Stimulated activated CD8-positive, alpha-beta memory T cell treated with anti-CD3 and anti-CD28 coated beads, Interleukin-12 subunit alpha, Interleukin-12 subunit beta, amount 100 ng/mL, for 1 hour (primary cell): Measurements from ENCODE around the gene FAM13A.
"Not testable (repeated sequence)": the region's sequence is repeated elsewhere in the genome, so short reads cannot be mapped to it uniquely, and the experiment has no call there.

Source experiments
- DNase-seq: peaks from one replicate; pipeline ENCODE4 v3.0.0-alpha.2; 2020; ENCODE audit warnings: low read depth

The FAM13A gene

GRCh38 chr4:88897180-88897579, 159.8 kb downstream of the FAM13A start:
- DNase-seq, result no peak

- DNase-seq, result no peak
Measured at GRCh38 chr4:88893961-88894360, 163.0 kb downstream of the FAM13A start.

- DNase-seq, result no peak
Measured at GRCh38 chr4:88892646-88893045, 164.3 kb downstream of the FAM13A start.

- no peak for DNase-seq
Measured at GRCh38 chr4:88891636-88892035, 165.3 kb downstream of the FAM13A start.

GRCh38 chr4:88887409-88887808, 169.6 kb downstream of the FAM13A start:
- not testable (repeated sequence) for DNase-seq

GRCh38 chr4:88881227-88881569, 175.8 kb downstream of the FAM13A start:
- DNase-seq, result no peak

- DNase-seq, result no peak
Measured at GRCh38 chr4:88880501-88881226, 176.3 kb downstream of the FAM13A start.

GRCh38 chr4:88879991-88880390, 177.0 kb downstream of the FAM13A start:
- no peak for DNase-seq

GRCh38 chr4:88878642-88879041, 178.3 kb downstream of the FAM13A start:
- DNase-seq, result no peak

- no peak for DNase-seq
Measured at GRCh38 chr4:88870428-88870827, 186.6 kb downstream of the FAM13A start.

- DNase-seq, result no peak
Measured at GRCh38 chr4:88868510-88868909, 188.5 kb downstream of the FAM13A start.

- no peak for DNase-seq
Measured at GRCh38 chr4:88866862-88867550, 190.0 kb downstream of the FAM13A start.

GRCh38 chr4:88865466-88865865, 191.5 kb downstream of the FAM13A start:
- DNase-seq, result no peak

GRCh38 chr4:88865046-88865445, 191.9 kb downstream of the FAM13A start:
- DNase-seq, result no peak

GRCh38 chr4:88860586-88860985, 196.4 kb downstream of the FAM13A start:
- DNase-seq, result no peak

- no peak for DNase-seq
Measured at GRCh38 chr4:88859191-88859812, 197.7 kb downstream of the FAM13A start.

GRCh38 chr4:88858752-88859151, 198.2 kb downstream of the FAM13A start:
- no peak for DNase-seq

- DNase-seq, result no peak
Measured at GRCh38 chr4:88857588-88857987, 199.4 kb downstream of the FAM13A start.

- no peak for DNase-seq
Measured at GRCh38 chr4:88854481-88854880, 202.5 kb downstream of the FAM13A start.

GRCh38 chr4:88853583-88853982, 203.4 kb downstream of the FAM13A start:
- not testable (repeated sequence) for DNase-seq

- DNase-seq, result no peak
Measured at GRCh38 chr4:88846206-88846790, 210.7 kb downstream of the FAM13A start.

GRCh38 chr4:88843067-88843685, 213.8 kb downstream of the FAM13A start:
- DNase-seq, result no peak

- no peak for DNase-seq
Measured at GRCh38 chr4:88841635-88842034, 215.3 kb downstream of the FAM13A start.
